ENCODE results near the gene MAP2K5.

Gene MAP2K5

DNA sequence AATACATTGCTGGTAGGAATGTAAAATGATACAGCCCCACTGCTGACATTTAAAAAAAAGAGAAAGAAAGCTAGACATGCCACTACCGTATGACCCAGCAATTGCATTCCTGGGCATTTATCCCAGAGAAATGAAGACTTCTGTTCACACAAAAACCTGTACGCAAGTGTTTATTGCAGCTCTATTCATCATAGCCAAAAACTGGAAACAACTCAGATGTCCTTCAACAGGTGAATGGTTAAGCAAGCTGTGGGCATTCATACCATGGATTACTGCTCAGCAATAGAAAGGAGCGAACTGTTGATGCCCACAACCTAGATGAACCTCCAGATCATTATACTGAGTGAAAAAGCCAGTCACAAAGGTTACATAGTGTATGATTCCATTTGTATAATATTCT is 132.5 kb downstream of the MAP2K5 start:
- Histone ChIP-seq H3K27me3 (ENCODE audit: insufficient read depth, low read length, poor library complexity, severe bottlenecking) (no peaks in the 10 kb centered on the region), H3K9me2 (replicated peaks; ENCODE audit: low read depth, low read length) (no peaks in the 10 kb centered on the region), H2AFZ (ENCODE audit: low read length) (no peak overlapping the region)

GRCh38 chr15:67678089-67678488 is 135.6 kb downstream of the MAP2K5 start:
- no peaks in the 10 kb centered on the region; the same call in 1 of the 2 replicates for H3K9me3 ChIP-seq (ENCODE audit: insufficient read depth, low read depth, low read length)
- H3K9me2 ChIP-seq (replicated peaks; ENCODE audit: low read depth, low read length) = no peaks in the 10 kb centered on the region
- H3K4me3 ChIP-seq (ENCODE audit: low read length, poor library complexity, severe bottlenecking) = no peak overlapping the region
- no peaks in the 10 kb centered on the region for H3K27me3 ChIP-seq (ENCODE audit: insufficient read depth, low read length, poor library complexity, severe bottlenecking)
- no peaks in the 10 kb centered on the region for H4K20me1 ChIP-seq (ENCODE audit: insufficient read depth, low read length, poor library complexity, severe bottlenecking)
- no peak overlapping the region for H2AFZ ChIP-seq (ENCODE audit: low read length)
- no peaks in the 10 kb centered on the region for H3K4me1 ChIP-seq (ENCODE audit: insufficient read depth, low read length, poor library complexity, severe bottlenecking)
- H3K36me3 ChIP-seq (ENCODE audit: insufficient read depth, low read length) = no peaks in the 10 kb centered on the region
- no peak overlapping the region for H3K4me2 ChIP-seq (ENCODE audit: low read depth, low read length, poor library complexity, severe bottlenecking)
- TF ChIP-seq EZH2phosphoT487 (IDR thresholded peaks at IDR 0.05; ENCODE audit: borderline replicate concordance) = no peak
- TF ChIP-seq, protein P1, sequence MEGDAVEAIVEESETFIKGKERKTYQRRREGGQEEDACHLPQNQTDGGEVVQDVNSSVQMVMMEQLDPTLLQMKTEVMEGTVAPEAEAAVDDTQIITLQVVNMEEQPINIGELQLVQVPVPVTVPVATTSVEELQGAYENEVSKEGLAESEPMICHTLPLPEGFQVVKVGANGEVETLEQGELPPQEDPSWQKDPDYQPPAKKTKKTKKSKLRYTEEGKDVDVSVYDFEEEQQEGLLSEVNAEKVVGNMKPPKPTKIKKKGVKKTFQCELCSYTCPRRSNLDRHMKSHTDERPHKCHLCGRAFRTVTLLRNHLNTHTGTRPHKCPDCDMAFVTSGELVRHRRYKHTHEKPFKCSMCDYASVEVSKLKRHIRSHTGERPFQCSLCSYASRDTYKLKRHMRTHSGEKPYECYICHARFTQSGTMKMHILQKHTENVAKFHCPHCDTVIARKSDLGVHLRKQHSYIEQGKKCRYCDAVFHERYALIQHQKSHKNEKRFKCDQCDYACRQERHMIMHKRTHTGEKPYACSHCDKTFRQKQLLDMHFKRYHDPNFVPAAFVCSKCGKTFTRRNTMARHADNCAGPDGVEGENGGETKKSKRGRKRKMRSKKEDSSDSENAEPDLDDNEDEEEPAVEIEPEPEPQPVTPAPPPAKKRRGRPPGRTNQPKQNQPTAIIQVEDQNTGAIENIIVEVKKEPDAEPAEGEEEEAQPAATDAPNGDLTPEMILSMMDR (conservative IDR thresholded peaks at IDR 0.05; ENCODE audit: low read length) = no peak
- no peak overlapping the region for H3K9ac ChIP-seq (ENCODE audit: low read depth, low read length, poor library complexity, severe bottlenecking)
- H3F3A ChIP-seq (ENCODE audit: low read depth) = no peaks in the 10 kb centered on the region
- H3K79me2 ChIP-seq (ENCODE audit: insufficient read depth, low read length) = no peaks in the 10 kb centered on the region

More for the DNA sequence above, 132.5 kb downstream of the MAP2K5 start:
- Histone ChIP-seq H4K20me1 (ENCODE audit: insufficient read depth, low read length, poor library complexity, severe bottlenecking) (no peaks in the 10 kb centered on the region), H3K4me3 (ENCODE audit: low read length, poor library complexity, severe bottlenecking) (no peak overlapping the region), H3K4me2 (ENCODE audit: low read depth, low read length, poor library complexity, severe bottlenecking) (no peak overlapping the region), H3K9ac (ENCODE audit: low read depth, low read length, poor library complexity, severe bottlenecking) (no peak overlapping the region), H3K9me3 (ENCODE audit: insufficient read depth, low read depth, low read length) (no peaks in the 10 kb centered on the region; the same call in 1 of the 2 replicates), H3K4me1 (ENCODE audit: insufficient read depth, low read length, poor library complexity, severe bottlenecking) (no peaks in the 10 kb centered on the region), H3K36me3 (ENCODE audit: insufficient read depth, low read length) (peaks cover 5% of the 10 kb centered on the region), H3K79me2 (ENCODE audit: insufficient read depth, low read length) (no peaks in the 10 kb centered on the region), H3F3A (ENCODE audit: low read depth) (no peaks in the 10 kb centered on the region)
- TF ChIP-seq, protein P1 (conservative IDR thresholded peaks at IDR 0.05; ENCODE audit: low read length) = no peak
- no peak for TF ChIP-seq EZH2phosphoT487 (IDR thresholded peaks at IDR 0.05; ENCODE audit: borderline replicate concordance)

GRCh38 chr15:67678993-67679392 is 136.5 kb downstream of the MAP2K5 start:
- Histone ChIP-seq H4K20me1 (ENCODE audit: insufficient read depth, low read length, poor library complexity, severe bottlenecking) (no peaks in the 10 kb centered on the region), H3F3A (ENCODE audit: low read depth) (no peaks in the 10 kb centered on the region), H3K4me2 (ENCODE audit: low read depth, low read length, poor library complexity, severe bottlenecking) (no peak overlapping the region), H3K79me2 (ENCODE audit: insufficient read depth, low read length) (no peaks in the 10 kb centered on the region), H3K36me3 (ENCODE audit: insufficient read depth, low read length) (peaks cover 5% of the 10 kb centered on the region; the same call in 1 of the 2 replicates), H3K4me3 (ENCODE audit: low read length, poor library complexity, severe bottlenecking) (no peak overlapping the region), H3K9me3 (ENCODE audit: insufficient read depth, low read depth, low read length) (peaks cover 7% of the 10 kb centered on the region), H2AFZ (ENCODE audit: low read length) (no peak overlapping the region), H3K9me2 (replicated peaks; ENCODE audit: low read depth, low read length) (no peaks in the 10 kb centered on the region), H3K4me1 (ENCODE audit: insufficient read depth, low read length, poor library complexity, severe bottlenecking) (no peaks in the 10 kb centered on the region), H3K9ac (ENCODE audit: low read depth, low read length, poor library complexity, severe bottlenecking) (no peak overlapping the region), H3K27me3 (ENCODE audit: insufficient read depth, low read length, poor library complexity, severe bottlenecking) (no peaks in the 10 kb centered on the region)
- no peak for TF ChIP-seq EZH2phosphoT487 (IDR thresholded peaks at IDR 0.05; ENCODE audit: borderline replicate concordance)
- TF ChIP-seq, protein P1 (conservative IDR thresholded peaks at IDR 0.05; ENCODE audit: low read length) = no peak
